Fibroblast of lung (primary cell): ENCODE data around the gene GRIN1. TPM values are rescaled to one million over a fixed set of nuclear protein-coding genes. Genes with fewer than 3 reads are reported as not detected.

Experiments
- DNase-seq, 2 donors: peaks; one replicate each; pipeline versions ENCODE4 v3.0.0 to v3.0.0-alpha.2; 2010; ENCODE audit warnings: low read depth in 2 of 2
- H2AFZ ChIP-seq: 2 replicates; pipeline ENCODE4 v1.5.1; 2012; ENCODE audit warnings: low read length, control low read depth, inconsistent platforms
- H3K27ac ChIP-seq: 2 replicates; pipeline ENCODE4 v1.5.1; 2011; ENCODE audit warnings: low read length, control low read depth; ENCODE audit not compliant: insufficient read depth
- H3K27me3 ChIP-seq: 2 replicates; pipeline ENCODE4 v1.5.1; 2011; ENCODE audit warnings: mild to moderate bottlenecking, low read length; ENCODE audit not compliant: control insufficient read depth, insufficient read depth
- H3K36me3 ChIP-seq: 2 replicates; pipeline ENCODE4 v1.5.1; 2011; ENCODE audit warnings: low read length; ENCODE audit not compliant: control insufficient read depth, insufficient read depth
- H3K4me1 ChIP-seq: 2 replicates; pipeline ENCODE4 v1.5.1; 2011; ENCODE audit warnings: low read length; ENCODE audit not compliant: control insufficient read depth, insufficient read depth; ENCODE audit errors: extremely low read depth
- H3K4me2 ChIP-seq: 2 replicates; pipeline ENCODE4 v1.5.1; 2011; ENCODE audit warnings: low read length, control low read depth; ENCODE audit not compliant: insufficient read depth; ENCODE audit errors: extremely low read depth
- H3K4me3 ChIP-seq, 4 experiments: fragments of 200-600 bp in 1 of 4; sonication (generic) in 1 of 4; replicated peaks in 1 of 4; 2 replicates each; pipeline ENCODE4 v1.5.1; 2011 to 2016; ENCODE audit warnings: low read length in 4 of 4, low read depth in 3 of 4, mild to moderate bottlenecking in 3 of 4, control low read depth in 2 of 4, inconsistent platforms in 1 of 4, mixed read lengths in 1 of 4; ENCODE audit not compliant: insufficient read depth in 1 of 4; ENCODE audit errors: control extremely low read depth in 1 of 4
- H3K79me2 ChIP-seq: 2 replicates; pipeline ENCODE4 v1.5.1; 2012; ENCODE audit warnings: mild to moderate bottlenecking, low read length, inconsistent platforms; ENCODE audit not compliant: control insufficient read depth, insufficient read depth
- H3K9ac ChIP-seq: 2 replicates; pipeline ENCODE4 v1.5.1; 2011; ENCODE audit warnings: mild to moderate bottlenecking, low read length, control low read depth; ENCODE audit not compliant: insufficient read depth
- H3K9me3 ChIP-seq: 2 replicates; pipeline ENCODE4 v1.5.1; 2012; ENCODE audit warnings: low read depth, low read length; ENCODE audit not compliant: control insufficient read depth, insufficient read depth
- H4K20me1 ChIP-seq: 2 replicates; pipeline ENCODE4 v1.5.1; 2011; ENCODE audit warnings: low read length; ENCODE audit not compliant: control insufficient read depth, insufficient read depth; ENCODE audit errors: extremely low read depth
- EZH2 ChIP-seq: IDR thresholded peaks from 2 replicates; pipeline ENCODE4 v1.5.1; 2012; ENCODE audit warnings: low read length, control low read depth, mild to moderate bottlenecking; ENCODE audit errors: missing control alignments
- polyA plus RNA-seq, 2 donors: library from polyadenylated mRNA; depleted of rRNA in 1 of 2; stranded (reverse) in 1 of 2; unstranded in 1 of 2; fragments of >200 nt; gene quantifications; 2 replicates each; pipeline ENCODE4 v1.2.1, GENCODE V29; 2011 to 2012; ENCODE audit warnings: missing spikeins in 1 of 2
- total RNA-seq: library from RNA; depleted of rRNA; stranded (reverse); fragments of >200 nt; gene quantifications from 2 replicates; pipeline ENCODE4 v1.2.1, GENCODE V29; 2014
- TF ChIP-seq, protein P1 (sequence below), 2 donors: IDR thresholded peaks in 1 of 2; conservative IDR thresholded peaks in 1 of 2; 1 replicate in 1 of 2; 2 replicates in 1 of 2; pipeline ENCODE4 v1.5.1; 2011 to 2012; ENCODE audit warnings: low read length in 2 of 2, control low read depth in 1 of 2, inconsistent platforms in 1 of 2, low read depth in 1 of 2, mild to moderate bottlenecking in 1 of 2

GRIN1 gene
- total and polyA plus RNA-seq, 2 donors (not counting 1 experiment from before 2014, with no cell fraction given) = under 0.01 to 0.08 TPM

DNA sequence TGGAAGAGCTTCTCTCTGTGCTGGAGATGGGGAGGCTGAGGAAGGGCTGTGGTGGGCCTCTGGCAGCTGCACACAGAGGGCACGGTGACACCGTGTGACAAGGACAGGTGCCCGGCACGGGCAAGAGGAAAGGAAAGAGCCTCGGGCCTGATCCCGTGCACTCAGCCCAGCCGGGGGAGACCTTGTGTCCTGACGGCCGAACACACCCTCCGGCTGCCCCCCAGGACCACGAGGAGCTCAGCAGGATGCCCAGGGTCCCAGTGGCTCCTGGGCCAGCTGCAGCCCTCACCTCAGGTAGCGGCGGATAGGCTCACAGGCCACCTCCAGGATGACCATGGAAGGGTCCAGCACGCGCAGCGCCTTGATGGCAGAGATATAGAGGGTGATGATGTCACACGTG is 43.9 kb downstream of the GRIN1 start:
- no peak overlapping the region for H3K9ac ChIP-seq
- no peak overlapping the region for H2AFZ ChIP-seq
- H3K27me3 ChIP-seq = no peaks in the 10 kb centered on the region
- DNase-seq = no peak
- H3K36me3 ChIP-seq = peaks cover 39% of the 10 kb centered on the region
- H3K9me3 ChIP-seq = no peaks in the 10 kb centered on the region
- TF ChIP-seq EZH2 = no peak
- TF ChIP-seq, protein P1, sequence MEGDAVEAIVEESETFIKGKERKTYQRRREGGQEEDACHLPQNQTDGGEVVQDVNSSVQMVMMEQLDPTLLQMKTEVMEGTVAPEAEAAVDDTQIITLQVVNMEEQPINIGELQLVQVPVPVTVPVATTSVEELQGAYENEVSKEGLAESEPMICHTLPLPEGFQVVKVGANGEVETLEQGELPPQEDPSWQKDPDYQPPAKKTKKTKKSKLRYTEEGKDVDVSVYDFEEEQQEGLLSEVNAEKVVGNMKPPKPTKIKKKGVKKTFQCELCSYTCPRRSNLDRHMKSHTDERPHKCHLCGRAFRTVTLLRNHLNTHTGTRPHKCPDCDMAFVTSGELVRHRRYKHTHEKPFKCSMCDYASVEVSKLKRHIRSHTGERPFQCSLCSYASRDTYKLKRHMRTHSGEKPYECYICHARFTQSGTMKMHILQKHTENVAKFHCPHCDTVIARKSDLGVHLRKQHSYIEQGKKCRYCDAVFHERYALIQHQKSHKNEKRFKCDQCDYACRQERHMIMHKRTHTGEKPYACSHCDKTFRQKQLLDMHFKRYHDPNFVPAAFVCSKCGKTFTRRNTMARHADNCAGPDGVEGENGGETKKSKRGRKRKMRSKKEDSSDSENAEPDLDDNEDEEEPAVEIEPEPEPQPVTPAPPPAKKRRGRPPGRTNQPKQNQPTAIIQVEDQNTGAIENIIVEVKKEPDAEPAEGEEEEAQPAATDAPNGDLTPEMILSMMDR (conservative IDR thresholded peaks at IDR 0.05 in 1 of 2, IDR thresholded peaks at IDR 0.05 in 1 of 2; ENCODE audit: low read depth in 1 of 2, low read length in 2 of 2) = no peak
- H3K4me2 ChIP-seq = no peak overlapping the region
- no peaks in the 10 kb centered on the region for H4K20me1 ChIP-seq
- H3K79me2 ChIP-seq = peaks cover 11% of the 10 kb centered on the region
- H3K4me3 ChIP-seq = no peak overlapping the region
- no peak overlapping the region for H3K27ac ChIP-seq
- H3K4me1 ChIP-seq = peaks cover 13% of the 10 kb centered on the region

DNA sequence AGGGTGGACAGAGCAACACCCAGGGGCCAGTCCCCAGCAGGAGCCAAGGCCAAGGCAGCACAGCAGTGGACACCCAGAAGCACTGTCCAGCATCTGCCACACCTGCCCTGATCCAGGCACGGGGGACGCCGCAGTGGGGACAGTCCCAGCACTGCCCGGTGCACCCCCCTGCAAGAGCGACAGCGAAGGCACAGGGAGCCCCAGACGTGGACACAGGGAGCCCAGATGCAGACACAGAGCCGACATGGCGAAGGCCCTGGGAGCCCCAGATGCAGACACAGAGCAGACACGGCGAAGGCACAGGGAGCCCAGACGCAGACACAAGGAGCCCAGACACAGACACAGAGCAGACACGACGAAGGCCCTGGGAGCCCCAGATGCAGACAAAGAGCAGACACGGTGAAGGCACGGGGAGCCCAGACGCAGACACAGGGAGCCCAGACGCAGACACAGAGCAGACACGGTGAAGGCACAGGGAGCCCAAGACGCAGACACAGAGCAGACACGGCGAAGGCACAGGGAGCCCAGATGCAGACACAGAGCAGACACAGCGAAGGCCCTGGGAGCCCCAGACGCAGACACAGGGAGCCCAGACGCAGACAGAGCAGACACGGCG is 45.1 kb downstream of the GRIN1 start:
- no peak overlapping the region for H3K9ac ChIP-seq
- H3K4me2 ChIP-seq = no peak overlapping the region
- peaks cover 39% of the 10 kb centered on the region for H3K36me3 ChIP-seq
- H3K79me2 ChIP-seq = peaks cover 15% of the 10 kb centered on the region
- no peak overlapping the region for H2AFZ ChIP-seq
- H3K27me3 ChIP-seq = no peaks in the 10 kb centered on the region
- H4K20me1 ChIP-seq = no peaks in the 10 kb centered on the region
- H3K9me3 ChIP-seq = no peaks in the 10 kb centered on the region
- no peak for DNase-seq
- peaks cover 12% of the 10 kb centered on the region for H3K4me1 ChIP-seq
- no peak overlapping the region for H3K4me3 ChIP-seq
- TF ChIP-seq EZH2 = no peak
- TF ChIP-seq, protein P1 (conservative IDR thresholded peaks at IDR 0.05 in 1 of 2, IDR thresholded peaks at IDR 0.05 in 1 of 2; ENCODE audit: low read depth in 1 of 2, low read length in 2 of 2) = no peak
- H3K27ac ChIP-seq = no peak overlapping the region

DNA sequence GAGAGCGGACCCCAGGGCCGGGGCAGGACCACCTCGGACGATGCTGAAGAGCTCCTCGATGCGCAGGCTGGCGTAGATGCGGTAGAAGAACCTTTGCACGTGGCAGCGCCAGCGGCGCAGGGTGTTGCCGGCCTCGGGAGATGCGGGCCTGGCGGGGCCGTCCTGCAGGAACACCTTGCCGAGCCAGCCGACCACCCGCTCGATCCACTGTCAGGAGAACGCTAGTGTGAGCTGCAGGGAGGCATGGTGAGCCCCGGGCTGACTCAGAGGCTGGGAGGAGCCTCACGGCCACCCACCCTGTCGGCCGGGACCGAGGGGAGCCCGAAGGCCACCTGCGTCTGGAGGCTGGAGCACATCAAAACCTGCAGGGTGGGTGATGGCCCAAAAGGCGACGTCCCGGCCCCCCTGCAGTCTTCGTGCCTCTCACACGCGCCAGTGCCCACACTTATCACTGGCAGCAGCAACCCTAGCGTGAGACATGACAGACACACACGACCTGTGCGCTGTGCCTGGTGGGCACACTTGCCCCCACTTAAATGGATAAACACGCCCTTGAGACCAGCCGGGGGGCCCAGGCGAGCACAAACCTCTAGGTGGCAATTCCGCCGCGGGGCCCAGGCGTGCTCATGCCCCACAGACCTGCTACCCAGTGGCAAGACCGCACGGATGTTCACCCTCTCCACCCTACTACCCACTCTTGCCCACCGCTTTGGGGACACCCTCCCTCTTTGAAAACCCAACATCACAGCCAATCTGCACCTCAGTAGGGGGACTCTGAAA is 46.1 kb downstream of the GRIN1 start:
- H3K27me3 ChIP-seq = no peaks in the 10 kb centered on the region
- peaks cover 34% of the 10 kb centered on the region for H3K36me3 ChIP-seq
- peaks cover 19% of the 10 kb centered on the region for H3K4me1 ChIP-seq
- TF ChIP-seq, protein P1 (conservative IDR thresholded peaks at IDR 0.05 in 1 of 2, IDR thresholded peaks at IDR 0.05 in 1 of 2; ENCODE audit: low read depth in 1 of 2, low read length in 2 of 2) = no peak
- TF ChIP-seq EZH2 = no peak
- peaks cover 23% of the 10 kb centered on the region for H3K79me2 ChIP-seq
- no peaks in the 10 kb centered on the region for H3K9me3 ChIP-seq
- H2AFZ ChIP-seq = no peak overlapping the region
- no peak overlapping the region for H3K27ac ChIP-seq
- DNase-seq = no peak
- H3K4me3 ChIP-seq = no peak overlapping the region
- H3K9ac ChIP-seq = no peak overlapping the region
- H4K20me1 ChIP-seq = no peaks in the 10 kb centered on the region
- no peak overlapping the region for H3K4me2 ChIP-seq
